Stimulated activated naive CD8-positive, alpha-beta T cell treated with anti-CD3 and anti-CD28 coated beads, Interleukin-15, Interleukin-2, amounts not matched to agents 100 ng/mL and 50 ng/mL, for 24 hours (primary cell): ENCODE measurements around the gene FLRT1.
A peak's percentile ranks its signal among the peaks of the same experiment; 100 is the strongest.

Experiments
- H3K27ac Mint-ChIP-seq: one replicate; pipeline ENCODE4 v1.8.0; 2021; ENCODE audit warnings: mild to moderate bottlenecking, mixed read lengths
- H3K27me3 Mint-ChIP-seq: one replicate; pipeline ENCODE4 v1.8.0; 2021; ENCODE audit warnings: mixed read lengths
- H3K36me3 Mint-ChIP-seq: one replicate; pipeline ENCODE4 v1.8.0; 2021; ENCODE audit warnings: low read depth, mixed read lengths
- H3K4me1 Mint-ChIP-seq: one replicate; pipeline ENCODE4 v1.8.0; 2021; ENCODE audit warnings: low read depth, mixed read lengths
- H3K4me3 Mint-ChIP-seq: one replicate; pipeline ENCODE4 v1.8.0; 2021; ENCODE audit warnings: mild to moderate bottlenecking, mixed read lengths
- H3K9me3 Mint-ChIP-seq: one replicate; pipeline ENCODE4 v1.8.0; 2021; ENCODE audit warnings: mixed read lengths

Gene FLRT1

DNA sequence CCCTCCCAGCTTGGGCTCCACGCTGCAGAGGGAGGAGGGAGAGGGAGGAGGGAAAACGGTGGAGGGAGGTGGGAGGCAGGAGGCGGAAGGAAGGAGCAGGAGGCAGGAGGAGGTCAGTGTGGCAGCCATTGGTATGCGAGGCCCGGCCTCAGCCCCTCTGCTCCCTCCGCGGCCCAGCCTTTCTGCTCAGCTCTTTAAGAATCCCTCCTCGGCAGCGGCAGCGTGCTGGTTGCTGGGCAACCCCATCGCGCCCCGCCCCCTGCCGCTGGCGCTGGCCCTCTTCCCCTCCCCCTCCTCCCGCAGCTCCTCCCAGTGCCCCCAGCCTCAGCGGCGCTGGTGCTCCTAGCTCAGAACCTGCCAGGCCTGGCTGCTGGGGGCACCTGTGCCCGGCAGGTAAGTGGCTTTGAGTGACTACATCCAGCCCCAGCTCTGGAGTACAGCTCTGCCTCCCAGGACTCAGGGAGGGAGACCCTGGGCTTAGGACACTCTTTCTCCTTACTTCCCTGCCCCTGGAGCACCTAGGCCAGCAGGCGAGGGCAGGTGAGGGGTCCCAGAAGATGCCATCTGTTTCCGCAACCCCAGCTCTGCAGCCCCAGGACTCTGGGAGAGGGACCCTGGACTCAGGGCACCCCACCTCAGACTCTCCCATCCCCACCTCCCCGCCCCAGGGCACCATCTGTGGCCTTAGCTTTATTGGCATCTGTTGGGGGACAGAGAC lies 7.2 kb upstream of the FLRT1 start:
- H3K27ac Mint-ChIP-seq, result no peak overlapping the region
- no peaks in the 10 kb centered on the region for H3K9me3 Mint-ChIP-seq
- peaks cover 19% of the 10 kb centered on the region for H3K27me3 Mint-ChIP-seq
- no peaks in the 10 kb centered on the region for H3K36me3 Mint-ChIP-seq
- H3K4me1 Mint-ChIP-seq, result no peaks in the 10 kb centered on the region
- H3K4me3 Mint-ChIP-seq, result no peak overlapping the region

DNA sequence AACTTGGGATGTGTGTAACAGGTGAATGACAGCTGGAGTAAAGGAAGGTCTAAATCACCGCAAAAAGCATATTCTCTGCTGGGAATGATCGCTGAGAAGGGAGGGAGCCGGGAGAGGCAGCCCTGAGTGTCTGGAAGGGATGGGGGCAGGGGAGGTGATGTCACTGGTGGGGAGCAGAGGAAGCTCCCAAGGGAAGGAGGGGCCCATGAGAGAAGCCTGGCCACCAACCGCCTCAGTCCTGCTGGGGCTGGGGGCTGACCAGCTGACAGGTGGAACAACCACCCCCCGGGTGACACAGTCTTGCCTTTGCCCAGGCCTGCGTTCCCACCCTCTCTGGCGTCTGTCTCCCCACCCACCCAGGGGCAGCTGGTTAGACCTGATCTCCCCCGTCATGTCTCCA lies 6.0 kb upstream of the FLRT1 start:
- no peak overlapping the region for H3K4me3 Mint-ChIP-seq
- H3K27ac Mint-ChIP-seq, result no peak overlapping the region
- H3K4me1 Mint-ChIP-seq, result peaks cover 1% of the 10 kb centered on the region
- H3K9me3 Mint-ChIP-seq, result no peaks in the 10 kb centered on the region
- H3K27me3 Mint-ChIP-seq, result peaks cover 31% of the 10 kb centered on the region
- H3K36me3 Mint-ChIP-seq, result no peaks in the 10 kb centered on the region

DNA sequence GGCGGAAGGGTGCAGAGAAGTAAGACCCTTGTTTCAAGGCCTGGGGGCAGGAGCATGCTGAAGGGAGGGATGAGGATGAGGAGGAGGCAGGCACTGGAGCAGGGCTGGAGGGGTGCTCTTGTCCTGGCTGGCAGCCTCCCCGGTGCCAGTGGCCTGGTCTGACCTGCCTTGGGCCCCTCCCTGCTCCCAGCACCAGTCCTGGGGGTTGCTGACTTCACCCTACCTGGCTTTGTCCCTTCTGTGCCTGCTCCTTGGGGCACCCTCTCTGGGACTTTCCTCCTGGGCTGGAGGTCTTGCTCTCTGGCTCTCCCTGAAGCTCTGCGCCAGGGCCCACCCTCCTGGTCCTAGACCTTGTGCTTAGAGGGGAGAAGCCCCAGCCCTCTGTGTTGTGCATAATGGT lies 4.7 kb upstream of the FLRT1 start:
- Mint-ChIP-seq H3K9me3 (no peaks in the 10 kb centered on the region), H3K27me3 (peaks cover 37% of the 10 kb centered on the region), H3K4me3 (no peak overlapping the region), H3K4me1 (peaks cover 7% of the 10 kb centered on the region), H3K27ac (no peak overlapping the region), H3K36me3 (no peaks in the 10 kb centered on the region)

DNA sequence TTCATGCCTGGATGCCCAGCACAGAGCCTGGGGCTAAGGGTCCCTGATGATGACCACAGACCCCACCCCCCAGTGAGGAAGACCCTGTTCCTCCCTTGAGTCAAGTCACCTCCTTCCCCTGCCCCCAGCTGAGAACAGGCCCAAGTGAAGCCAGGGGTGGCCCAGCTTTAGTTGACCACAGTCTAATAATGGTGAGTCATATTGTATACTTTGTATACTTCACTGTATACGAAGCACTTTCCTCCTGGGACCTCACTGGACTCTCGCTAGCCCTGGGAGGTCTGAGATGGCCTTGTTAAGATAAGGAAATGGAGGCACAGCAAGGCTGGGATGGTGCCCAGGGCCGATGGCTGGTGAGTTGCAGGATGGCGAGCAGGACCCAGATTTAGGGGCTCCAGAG lies 3.7 kb upstream of the FLRT1 start:
- Mint-ChIP-seq H3K9me3 (no peaks in the 10 kb centered on the region), H3K4me1 (peaks cover 7% of the 10 kb centered on the region), H3K27me3 (peaks cover 31% of the 10 kb centered on the region), H3K4me3 (no peak overlapping the region), H3K27ac (no peak overlapping the region), H3K36me3 (no peaks in the 10 kb centered on the region)

DNA sequence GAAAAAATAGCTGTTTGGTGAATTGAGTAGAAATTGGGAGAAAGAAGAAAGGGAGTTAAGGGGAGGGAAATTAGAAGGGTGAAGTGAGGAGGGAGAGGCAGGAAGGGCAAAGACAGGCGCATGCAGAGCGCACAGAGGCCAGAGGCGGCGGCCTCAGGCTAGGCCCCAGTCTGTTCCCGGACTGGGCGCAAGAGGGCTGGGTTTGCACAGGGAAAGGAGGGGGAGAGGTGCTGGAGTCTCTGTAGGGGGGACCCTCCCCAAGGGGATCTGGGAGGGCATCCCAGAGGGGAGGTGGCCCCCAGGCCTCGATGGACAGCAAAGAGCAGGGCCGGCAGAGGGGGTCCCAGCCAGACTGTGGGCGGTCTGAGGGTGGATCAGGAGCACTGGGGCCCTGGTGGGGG lies 1.3 kb upstream of the FLRT1 start:
- Mint-ChIP-seq H3K4me3 (no peak overlapping the region), H3K27me3 (peaks cover 27% of the 10 kb centered on the region), H3K36me3 (no peaks in the 10 kb centered on the region), H3K9me3 (no peaks in the 10 kb centered on the region), H3K27ac (no peak overlapping the region), H3K4me1 (peaks cover 7% of the 10 kb centered on the region)

DNA sequence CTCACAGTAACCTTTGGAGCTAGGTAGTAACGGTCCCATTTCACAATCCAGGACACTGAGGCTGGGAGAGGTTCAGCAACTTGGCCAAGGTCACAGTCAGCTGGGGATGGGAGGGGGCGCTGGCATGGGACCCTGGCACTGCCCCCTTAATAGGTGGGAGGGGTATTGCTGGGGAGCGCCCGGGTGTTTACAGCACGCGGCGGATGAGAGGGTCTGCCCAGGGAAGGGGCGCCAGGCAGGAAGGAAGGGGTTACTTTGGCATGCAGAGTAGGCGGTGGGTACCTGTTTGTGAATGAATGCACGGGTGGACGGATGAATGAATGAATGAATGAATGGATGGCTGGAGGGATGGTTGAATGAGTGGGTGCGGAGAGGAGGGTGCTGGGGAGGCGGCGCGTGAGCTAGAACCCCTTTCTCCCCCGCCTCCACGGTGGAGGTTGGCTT lies 628 bp upstream of the FLRT1 start:
- H3K27ac Mint-ChIP-seq, result peak overlapping the region; percentile 54
- H3K4me3 Mint-ChIP-seq, result peak overlapping the region; percentile 60
- no peaks in the 10 kb centered on the region for H3K36me3 Mint-ChIP-seq

DNA sequence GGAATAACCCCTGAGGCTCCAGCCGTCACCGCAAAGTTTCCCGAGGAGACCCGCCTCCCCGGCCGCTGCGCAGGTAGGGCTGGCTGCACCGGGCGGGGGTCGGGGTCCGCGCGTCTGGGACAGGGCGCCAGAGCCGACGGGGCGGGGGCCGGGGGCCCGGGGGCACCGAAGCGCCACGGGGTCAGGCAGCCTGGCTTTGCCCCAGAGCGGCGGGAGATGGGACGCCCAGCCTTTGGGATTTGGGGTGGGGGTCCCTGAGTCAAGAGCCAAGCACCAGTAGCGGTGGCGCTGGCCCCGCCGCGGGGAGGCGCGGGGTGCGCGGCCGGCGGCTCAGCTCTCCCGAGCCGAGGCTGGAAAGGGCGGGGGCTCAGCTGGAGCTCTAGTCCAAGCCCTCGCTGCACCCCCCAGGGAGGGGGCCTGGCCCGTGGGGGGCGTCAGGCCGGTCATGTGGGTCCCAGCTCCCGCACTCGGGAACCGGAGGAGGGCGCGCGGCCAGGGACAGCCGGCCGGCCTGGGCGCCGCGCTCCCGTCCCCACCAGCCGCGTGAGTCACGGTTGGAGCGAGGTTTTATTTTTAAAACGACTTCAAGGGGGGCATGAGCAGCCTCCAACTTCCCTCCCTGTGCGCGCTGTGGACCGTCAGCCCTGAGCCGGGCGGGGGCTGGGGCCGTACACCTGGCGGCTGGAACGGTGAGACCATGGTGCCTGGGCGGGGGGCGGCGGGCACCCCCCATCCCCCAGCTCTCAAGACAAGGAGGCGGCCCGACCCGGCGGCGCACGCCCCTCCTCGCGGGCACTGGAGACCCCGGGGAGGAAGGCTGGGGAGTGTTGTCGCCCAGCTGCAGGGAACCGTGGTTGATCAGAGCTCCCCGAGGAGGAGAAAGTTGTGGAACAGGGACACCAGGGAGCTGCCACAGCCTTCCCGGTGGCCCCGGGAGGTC lies 626 bp downstream of the FLRT1 start:
- peaks cover 7% of the 10 kb centered on the region for H3K4me1 Mint-ChIP-seq
- H3K36me3 Mint-ChIP-seq, result no peaks in the 10 kb centered on the region
- no peak overlapping the region for H3K4me3 Mint-ChIP-seq
- no peaks in the 10 kb centered on the region for H3K9me3 Mint-ChIP-seq
- peaks cover 27% of the 10 kb centered on the region for H3K27me3 Mint-ChIP-seq
- H3K27ac Mint-ChIP-seq, result no peak overlapping the region

More for the DNA sequence above, 628 bp upstream of the FLRT1 start:
- Mint-ChIP-seq H3K9me3 (no peaks in the 10 kb centered on the region), H3K27me3 (peaks cover 26% of the 10 kb centered on the region), H3K4me1 (peaks cover 7% of the 10 kb centered on the region)

DNA sequence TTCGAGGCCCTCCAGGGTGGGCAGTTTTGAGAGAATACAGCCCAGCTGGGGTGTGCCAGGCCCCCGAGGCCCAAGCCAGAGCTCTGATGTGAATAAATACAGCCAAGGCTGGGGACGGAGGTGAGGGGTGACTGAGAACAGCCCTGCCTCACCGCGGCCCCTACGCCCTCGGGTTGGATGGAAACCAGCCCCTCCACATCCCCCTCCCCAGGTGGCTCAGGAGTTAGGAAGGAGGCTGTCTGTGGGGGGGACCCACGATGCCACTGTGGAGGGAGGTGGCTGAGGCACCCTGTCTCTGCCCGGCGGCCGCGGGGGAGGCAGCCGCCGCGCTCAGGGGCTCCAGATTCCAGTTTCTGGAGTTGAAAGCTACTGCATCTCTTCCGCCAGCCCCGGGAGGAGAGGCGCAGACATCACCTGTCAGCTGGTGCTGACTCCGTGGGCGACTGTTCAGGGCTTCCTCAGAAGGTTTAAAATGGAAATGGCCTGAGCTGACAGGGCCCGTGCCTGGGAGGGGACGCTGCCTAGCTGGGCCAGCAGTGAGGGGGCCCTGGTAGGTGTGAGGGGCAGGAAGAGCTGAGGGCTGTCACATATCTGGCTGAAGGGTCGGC lies 1.4 kb downstream of the FLRT1 start:
- Mint-ChIP-seq H3K27ac (no peak overlapping the region), H3K4me1 (peaks cover 7% of the 10 kb centered on the region), H3K36me3 (no peaks in the 10 kb centered on the region), H3K4me3 (no peak overlapping the region), H3K9me3 (no peaks in the 10 kb centered on the region), H3K27me3 (peaks cover 27% of the 10 kb centered on the region)

DNA sequence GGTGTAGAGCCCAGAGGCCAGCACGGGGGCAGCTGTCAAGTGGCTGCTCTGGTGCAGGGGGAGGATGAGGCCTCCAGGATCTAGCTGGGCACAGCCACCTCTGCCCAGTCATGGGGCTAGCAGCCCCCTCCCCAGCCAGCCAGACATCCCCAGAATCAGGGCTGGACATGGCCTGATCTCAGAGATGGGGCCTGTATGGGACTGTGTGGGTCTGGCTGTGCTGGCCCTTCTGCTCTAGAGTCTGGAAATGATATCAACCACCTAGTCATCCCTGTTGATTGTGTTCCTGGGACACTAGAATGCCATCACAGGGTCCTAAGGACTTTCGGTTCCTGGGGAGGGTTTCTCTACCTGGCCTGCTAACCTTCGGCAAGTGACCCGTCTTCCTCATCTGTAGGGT lies 2.8 kb downstream of the FLRT1 start:
- Mint-ChIP-seq H3K36me3 (no peaks in the 10 kb centered on the region), H3K9me3 (no peaks in the 10 kb centered on the region), H3K27me3 (peaks cover 20% of the 10 kb centered on the region), H3K27ac (no peak overlapping the region), H3K4me1 (peaks cover 7% of the 10 kb centered on the region), H3K4me3 (no peak overlapping the region)

DNA sequence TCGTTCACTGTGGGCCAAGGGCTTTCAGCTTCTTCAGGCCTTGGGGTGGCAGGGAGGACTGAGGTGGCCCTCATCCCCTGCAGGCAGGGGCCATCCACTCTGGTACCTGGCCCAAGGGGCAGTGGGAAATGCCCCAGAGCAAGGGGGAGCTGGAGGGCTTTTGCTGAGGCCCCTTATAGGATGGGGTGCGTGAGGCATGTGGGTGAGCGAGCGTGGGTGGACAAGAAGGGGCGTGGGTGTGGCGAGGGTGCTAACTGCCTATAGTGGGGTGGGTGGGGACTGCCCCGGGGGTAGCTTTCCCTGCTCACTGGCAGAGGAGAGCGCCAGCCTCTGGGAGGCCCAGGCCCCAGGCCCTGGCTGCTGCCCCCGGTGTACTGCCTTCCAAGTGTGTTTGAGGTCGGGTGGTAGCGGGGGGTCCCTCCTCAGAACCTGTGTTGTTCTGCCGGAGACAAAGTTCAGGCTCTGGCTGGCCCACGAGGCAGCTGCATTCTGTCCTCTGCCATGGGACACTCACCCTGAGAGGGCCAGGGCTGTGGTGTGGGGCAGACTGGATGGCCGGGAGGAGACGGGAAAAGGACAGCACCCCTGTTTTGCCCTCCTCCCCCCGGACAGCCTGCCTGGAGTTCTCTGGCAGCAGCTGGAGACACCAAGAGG lies 3.4 kb downstream of the FLRT1 start:
- Mint-ChIP-seq H3K4me3 (no peak overlapping the region), H3K36me3 (no peaks in the 10 kb centered on the region), H3K9me3 (no peaks in the 10 kb centered on the region), H3K4me1 (peaks cover 7% of the 10 kb centered on the region), H3K27ac (no peak overlapping the region), H3K27me3 (peaks cover 16% of the 10 kb centered on the region)

DNA sequence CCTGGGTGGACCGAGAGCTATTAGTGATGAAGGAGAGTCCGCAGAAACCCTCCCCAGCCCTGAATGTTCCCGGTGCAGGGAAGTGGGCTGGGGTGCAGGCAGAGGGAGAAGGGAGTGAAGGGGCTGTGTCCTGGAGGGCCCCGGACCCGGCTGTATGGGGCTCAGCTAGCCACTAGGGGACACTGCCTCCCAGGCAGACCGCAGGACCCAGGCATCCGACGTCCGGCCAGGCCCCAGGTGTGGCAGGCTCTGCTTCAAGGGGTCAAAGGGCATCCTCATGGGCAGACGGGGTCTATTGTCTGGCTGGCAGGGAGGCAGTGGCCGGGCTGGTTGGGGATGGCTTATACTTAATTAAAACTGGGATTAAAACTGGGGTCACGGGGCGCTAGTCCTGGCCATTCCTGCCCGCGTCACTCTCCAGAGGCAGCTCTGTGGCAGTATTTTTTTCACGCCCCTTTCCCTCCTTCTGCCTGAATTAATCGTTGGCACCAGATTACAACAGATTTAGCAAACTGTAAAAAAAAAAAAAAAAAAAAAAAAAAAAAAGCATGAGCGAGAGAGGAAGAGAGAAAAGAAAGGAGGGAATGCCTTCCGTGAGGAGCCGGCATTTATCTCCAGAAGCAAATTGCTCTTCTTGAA lies 5.1 kb downstream of the FLRT1 start:
- no peak overlapping the region for H3K4me3 Mint-ChIP-seq
- no peaks in the 10 kb centered on the region for H3K9me3 Mint-ChIP-seq
- H3K27me3 Mint-ChIP-seq, result peaks cover 3% of the 10 kb centered on the region
- H3K36me3 Mint-ChIP-seq, result no peaks in the 10 kb centered on the region
- no peaks in the 10 kb centered on the region for H3K4me1 Mint-ChIP-seq
- H3K27ac Mint-ChIP-seq, result no peak overlapping the region

DNA sequence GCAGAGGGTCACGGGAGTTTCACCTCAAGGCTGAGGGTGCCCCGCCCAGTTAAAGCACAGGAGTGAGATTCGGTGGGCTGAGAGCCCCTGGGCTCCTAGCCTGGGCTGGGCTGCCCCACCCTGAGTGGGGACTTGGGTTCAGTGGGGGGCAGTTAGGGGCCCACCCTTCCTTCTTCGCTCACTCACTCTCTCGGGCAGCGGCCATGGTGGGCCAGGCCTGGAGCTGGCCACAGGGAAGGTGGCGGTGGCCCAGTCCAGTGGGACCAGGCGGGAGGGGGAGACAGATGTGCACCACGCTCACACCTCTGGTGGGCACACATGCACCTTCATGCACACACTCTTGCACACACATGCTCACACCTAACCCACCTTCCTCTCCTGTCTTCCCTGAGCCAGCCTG lies 6.1 kb downstream of the FLRT1 start:
- peaks cover 3% of the 10 kb centered on the region for H3K27me3 Mint-ChIP-seq
- H3K4me1 Mint-ChIP-seq, result no peaks in the 10 kb centered on the region
- no peak overlapping the region for H3K4me3 Mint-ChIP-seq
- no peaks in the 10 kb centered on the region for H3K36me3 Mint-ChIP-seq
- H3K9me3 Mint-ChIP-seq, result no peaks in the 10 kb centered on the region
- no peak overlapping the region for H3K27ac Mint-ChIP-seq

DNA sequence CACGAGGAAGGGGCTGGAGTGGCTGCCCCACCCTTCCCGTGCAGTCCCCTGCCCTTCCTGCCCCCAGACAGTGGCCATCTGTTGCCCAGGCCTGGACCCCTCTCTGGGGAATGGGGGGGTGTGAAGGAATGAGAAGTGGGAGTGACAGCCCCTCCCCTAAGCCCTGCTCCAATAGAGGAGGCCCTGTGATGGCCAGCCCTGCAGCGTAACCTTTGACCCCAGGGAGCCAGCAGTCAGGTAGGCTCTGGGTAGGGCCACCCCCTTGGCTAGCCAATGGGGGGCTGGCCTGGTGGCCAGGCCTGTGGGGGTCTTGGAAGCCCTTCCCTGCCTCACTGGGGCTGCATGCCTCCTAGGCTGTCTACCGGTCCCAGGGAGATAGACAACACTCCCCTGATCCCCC lies 6.6 kb downstream of the FLRT1 start:
- H3K36me3 Mint-ChIP-seq, result no peaks in the 10 kb centered on the region
- H3K9me3 Mint-ChIP-seq, result no peaks in the 10 kb centered on the region

DNA sequence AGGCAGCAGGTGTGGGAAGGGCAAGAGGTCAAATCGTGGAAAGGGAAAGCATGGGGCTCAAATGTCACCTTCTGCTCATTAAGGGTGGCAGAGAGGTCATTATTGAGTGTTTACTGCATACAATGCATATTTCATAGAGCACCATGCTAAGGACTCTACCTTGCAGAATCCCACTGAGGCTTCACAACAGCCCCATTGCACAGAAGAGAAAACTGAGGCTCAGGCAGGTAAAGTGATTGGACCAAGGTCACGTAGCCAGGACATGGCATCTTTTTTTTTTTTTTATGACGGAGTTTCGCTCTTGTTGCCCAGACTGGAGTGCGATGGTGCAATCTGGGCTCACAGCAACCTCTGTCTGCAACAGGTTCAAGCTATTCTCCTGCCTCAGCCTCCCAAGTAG lies 7.8 kb downstream of the FLRT1 start:
- H3K4me3 Mint-ChIP-seq, result no peak overlapping the region
- no peaks in the 10 kb centered on the region for H3K9me3 Mint-ChIP-seq
- H3K36me3 Mint-ChIP-seq, result no peaks in the 10 kb centered on the region

More for the DNA sequence above, 6.6 kb downstream of the FLRT1 start:
- no peak overlapping the region for H3K4me3 Mint-ChIP-seq
- H3K4me1 Mint-ChIP-seq, result no peaks in the 10 kb centered on the region
- peaks cover 3% of the 10 kb centered on the region for H3K27me3 Mint-ChIP-seq
- H3K27ac Mint-ChIP-seq, result no peak overlapping the region

More for the DNA sequence above, 7.8 kb downstream of the FLRT1 start:
- Mint-ChIP-seq H3K27ac (no peak overlapping the region), H3K4me1 (no peaks in the 10 kb centered on the region), H3K27me3 (peaks cover 3% of the 10 kb centered on the region)
